GM18951 (cell line): ENCODE data around the gene FOXR1.
"Not testable (repeated sequence)": the region's sequence is repeated elsewhere in the genome, so short reads cannot be mapped to it uniquely, and the experiment has no call there.

Experiments used
- POLR2A ChIP-seq: IDR thresholded peaks from 4 replicates; pipeline ENCODE4 v1.6.1; 2011; ENCODE audit warnings: mild to moderate bottlenecking; ENCODE audit not compliant: insufficient read length, insufficient read depth; ENCODE audit errors: extremely low read depth
- in situ Hi-C: fragments of 300-500 bp; cut with MboI; formaldehyde crosslinking; loops from one replicate; pipeline ENCODE4 v1.12.0; 2022; ENCODE audit warnings: low sequenced_read_pairs, mixed read lengths, inconsistent platforms; ENCODE audit not compliant: unreplicated experiment

The FOXR1 gene

GRCh38 chr11:118996926-118997626 is 25.5 kb downstream of the FOXR1 start:
- TF ChIP-seq POLR2A, result peak; percentile 13
- in situ Hi-C loops, result no loop called here

GRCh38 chr11:118997627-118998387 is 26.2 kb downstream of the FOXR1 start, which contains the start of gene CENATAC:
Gene CENATAC (plus strand): TSS chr11:118998138. CDS start chr11:118998198, 60 bp downstream.
- peak; percentile 91 for TF ChIP-seq POLR2A
- in situ Hi-C loops, result no loop called here

- TF ChIP-seq POLR2A, result no peak
Observed at GRCh38 chr11:118998388-118998717, 26.8 kb downstream of the FOXR1 start.

GRCh38 chr11:118998822-118999221 is 27.3 kb downstream of the FOXR1 start:
- TF ChIP-seq POLR2A, result no peak

More at GRCh38 chr11:118998388-118998717, 26.8 kb downstream of the FOXR1 start:
- in situ Hi-C loops, result no loop called here

GRCh38 chr11:119000906-119001305 is 29.3 kb downstream of the FOXR1 start:
- in situ Hi-C loops, result no loop called here
- no peak for TF ChIP-seq POLR2A

More at GRCh38 chr11:118998822-118999221, 27.3 kb downstream of the FOXR1 start:
- in situ Hi-C loops, result no loop called here

- no peak for TF ChIP-seq POLR2A
- in situ Hi-C loops, result no loop called here
Observed at GRCh38 chr11:119006656-119007055, 35.1 kb downstream of the FOXR1 start.

GRCh38 chr11:119011476-119012053 is 40.0 kb downstream of the FOXR1 start:
- no peak for TF ChIP-seq POLR2A
- in situ Hi-C loops, result no loop called here

GRCh38 chr11:119012629-119013170 is 41.1 kb downstream of the FOXR1 start:
- TF ChIP-seq POLR2A, result no peak
- in situ Hi-C loops, result no loop called here

- TF ChIP-seq POLR2A, result peak; percentile 33
- in situ Hi-C loops, result no loop called here
Observed at GRCh38 chr11:119014209-119014924, 42.8 kb downstream of the FOXR1 start.

- TF ChIP-seq POLR2A, result peak; percentile 32
- in situ Hi-C loops, result no loop called here
Observed at GRCh38 chr11:119015054-119015611, 43.6 kb downstream of the FOXR1 start.

GRCh38 chr11:119016216-119017009 is 44.9 kb downstream of the FOXR1 start:
- peak; percentile 20 for TF ChIP-seq POLR2A
- in situ Hi-C loops, result no loop called here

- in situ Hi-C loops, result not testable (repeated sequence)
Observed at GRCh38 chr11:119017377-119017776, 45.8 kb downstream of the FOXR1 start.
